HepG2 (cell line): Measurements from ENCODE around the gene MCAT. TPM values are rescaled to one million over a fixed set of nuclear protein-coding genes. Genes with fewer than 3 reads are reported as not detected.

Experiments
- EZH2 ChIP-seq: conservative IDR thresholded peaks from 2 replicates; pipeline ENCODE4 v1.6.1; 2012; ENCODE audit warnings: mild to moderate bottlenecking, low read depth, low read length, moderate library complexity
- FOXC1 ChIP-seq: sonication (generic); formaldehyde crosslinking; IDR thresholded peaks from 2 replicates; pipeline ENCODE4 v1.8.0; 2022; ENCODE audit warnings: mild to moderate bottlenecking, missing genetic modification reagents, borderline replicate concordance
- ISL2 ChIP-seq: sonication (generic); formaldehyde crosslinking; IDR thresholded peaks from 2 replicates; pipeline ENCODE4 v1.5.0; 2020; ENCODE audit warnings: missing genetic modification reagents
- NRL ChIP-seq: sonication (generic); formaldehyde crosslinking; IDR thresholded peaks from 2 replicates; pipeline ENCODE4 v1.5.0; 2020; ENCODE audit warnings: missing genetic modification reagents, mild to moderate bottlenecking, moderate library complexity, borderline replicate concordance
- PAF1 ChIP-seq: IDR thresholded peaks from 2 replicates; pipeline ENCODE4 v1.6.1; 2016; ENCODE audit warnings: missing genetic modification reagents, missing compliant biosample characterization
- PAX8 ChIP-seq: sonication (generic); formaldehyde crosslinking; IDR thresholded peaks from 2 replicates; pipeline ENCODE4 v1.8.0; 2022; ENCODE audit warnings: mild to moderate bottlenecking, missing genetic modification reagents, borderline replicate concordance
- SALL2 ChIP-seq: sonication (generic); formaldehyde crosslinking; IDR thresholded peaks from 2 replicates; pipeline ENCODE4 v1.8.1; 2023; ENCODE audit warnings: mild to moderate bottlenecking, missing genetic modification reagents, inconsistent platforms
- SMARCC2 ChIP-seq: fragments of 450-650 bp; IDR thresholded peaks from 2 replicates; pipeline ENCODE4 v1.6.1; 2017; ENCODE audit warnings: antibody characterized with exemption, mild to moderate bottlenecking
- SSRP1 ChIP-seq: IDR thresholded peaks from 2 replicates; pipeline ENCODE4 v1.6.1; 2016; ENCODE audit warnings: control low read depth
- TMF1 ChIP-seq: sonication (generic); formaldehyde crosslinking; IDR thresholded peaks from 2 replicates; pipeline ENCODE4 v1.8.1; 2022; ENCODE audit warnings: low read depth, missing genetic modification reagents
- ZBTB25 ChIP-seq: IDR thresholded peaks from 2 replicates; pipeline ENCODE4 v1.6.1; 2018; ENCODE audit warnings: missing genetic modification reagents
- ZFP90 ChIP-seq: sonication (generic); formaldehyde crosslinking; IDR thresholded peaks from 2 replicates; pipeline ENCODE4 v1.8.0; 2022; ENCODE audit warnings: missing genetic modification reagents, mild to moderate bottlenecking, inconsistent platforms, borderline replicate concordance
- ZNF121 ChIP-seq: sonication (generic); formaldehyde crosslinking; IDR thresholded peaks from 2 replicates; pipeline ENCODE4 v1.5.0; 2020; ENCODE audit warnings: mild to moderate bottlenecking, missing genetic modification reagents
- ZNF143 ChIP-seq: sonication (generic); formaldehyde crosslinking; IDR thresholded peaks from 2 replicates; pipeline ENCODE4 v1.4.0; 2020; ENCODE audit warnings: missing genetic modification reagents
- ZNF468 ChIP-seq: sonication (generic); formaldehyde crosslinking; IDR thresholded peaks from 2 replicates; pipeline ENCODE4 v1.8.0; 2022; ENCODE audit warnings: mild to moderate bottlenecking, moderate library complexity, missing genetic modification reagents
- ZNF484 ChIP-seq: sonication (generic); formaldehyde crosslinking; IDR thresholded peaks from 2 replicates; pipeline ENCODE4 v1.5.1; 2020; ENCODE audit warnings: mild to moderate bottlenecking, low read depth, missing genetic modification reagents, borderline replicate concordance
- ZNF512B ChIP-seq: sonication (generic); formaldehyde crosslinking; IDR thresholded peaks from 2 replicates; pipeline ENCODE4 v1.5.1; 2020; ENCODE audit warnings: missing genetic modification reagents, mild to moderate bottlenecking, borderline replicate concordance
- ZNF703 ChIP-seq: sonication (generic); formaldehyde crosslinking; IDR thresholded peaks from 2 replicates; pipeline ENCODE4 v1.5.1; 2020; ENCODE audit warnings: missing genetic modification reagents, mild to moderate bottlenecking, moderate library complexity, borderline replicate concordance
- ZNF746 ChIP-seq: sonication (generic); formaldehyde crosslinking; IDR thresholded peaks from 2 replicates; pipeline ENCODE4 v1.8.0; 2022; ENCODE audit warnings: mild to moderate bottlenecking, missing genetic modification reagents
- ZNF780A ChIP-seq: sonication (generic); formaldehyde crosslinking; IDR thresholded peaks from 2 replicates; pipeline ENCODE4 v1.8.0; 2022; ENCODE audit warnings: mild to moderate bottlenecking, missing genetic modification reagents, moderate library complexity
- polyA plus RNA-seq, 8 experiments: library from polyadenylated mRNA; depleted of rRNA in 3 of 8; stranded (reverse) in 7 of 8; unstranded in 1 of 8; fragments of >200 nt; fragmentation: Illumina TruSeq in 4 of 8; extraction: Trizol in 4 of 8; gene quantifications; 2 replicates each; pipeline versions ENCODE4 v1.2.1 to v1.2.3, GENCODE V29; 2011 to 2016; ENCODE audit warnings: low read depth in 4 of 8, missing spikeins in 1 of 8, mixed read lengths in 1 of 8; ENCODE audit not compliant: insufficient read depth in 1 of 8
- total RNA-seq, 5 experiments: library from RNA; depleted of rRNA; stranded (reverse); fragments of >200 nt; fragmentation: Illumina TruSeq; extraction: Trizol; gene quantifications; 2 replicates each; pipeline ENCODE4 v1.2.3, GENCODE V29; 2016; ENCODE audit warnings: low read depth in 1 of 5
- TF ChIP-seq, protein P1 (sequence below): sonication (generic); formaldehyde crosslinking; IDR thresholded peaks from 2 replicates; pipeline ENCODE4 v1.5.0; 2020; ENCODE audit warnings: missing genetic modification reagents
- TF ChIP-seq, protein P2 (sequence below): sonication (generic); formaldehyde crosslinking; conservative IDR thresholded peaks from 2 replicates; pipeline ENCODE4 v1.4.0; 2020; ENCODE audit warnings: missing genetic modification reagents
- TF ChIP-seq, protein P3 (sequence below): sonication (generic); formaldehyde crosslinking; IDR thresholded peaks from 2 replicates; pipeline ENCODE4 v1.5.1; 2020; ENCODE audit warnings: mild to moderate bottlenecking, missing genetic modification reagents, moderate library complexity

MCAT gene
- total and polyA plus RNA-seq, 2 of the 13 experiments (the other 11 are each of a cell fraction or from before 2014, with no cell fraction given) = 9.3 to 16.7 TPM

- TF ChIP-seq, protein P1, sequence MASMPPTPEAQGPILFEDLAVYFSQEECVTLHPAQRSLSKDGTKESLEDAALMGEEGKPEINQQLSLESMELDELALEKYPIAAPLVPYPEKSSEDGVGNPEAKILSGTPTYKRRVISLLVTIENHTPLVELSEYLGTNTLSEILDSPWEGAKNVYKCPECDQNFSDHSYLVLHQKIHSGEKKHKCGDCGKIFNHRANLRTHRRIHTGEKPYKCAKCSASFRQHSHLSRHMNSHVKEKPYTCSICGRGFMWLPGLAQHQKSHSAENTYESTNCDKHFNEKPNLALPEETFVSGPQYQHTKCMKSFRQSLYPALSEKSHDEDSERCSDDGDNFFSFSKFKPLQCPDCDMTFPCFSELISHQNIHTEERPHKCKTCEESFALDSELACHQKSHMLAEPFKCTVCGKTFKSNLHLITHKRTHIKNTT (CRISPR knock-in tag) = no peak
- no peak for TF ChIP-seq PAF1 (CRISPR knock-in tag)
- no peak for TF ChIP-seq EZH2
- TF ChIP-seq ZNF512B (CRISPR knock-in tag) = no peak
- peak; percentile 65; the same call in 1 of the 2 replicates for TF ChIP-seq FOXC1 (CRISPR knock-in tag)
- peak; percentile 69 for TF ChIP-seq ZBTB25 (CRISPR knock-in tag)
- TF ChIP-seq ZNF746 (CRISPR knock-in tag) = no peak; the same call in 1 of the 2 replicates
- TF ChIP-seq ZNF143 (CRISPR knock-in tag) = peak; percentile 27; the same call in 1 of the 2 replicates
- TF ChIP-seq ZNF468 (CRISPR knock-in tag) = no peak
- 0 out of 2 replicates have a peak, but pooled peaks have one; percentile 49 for TF ChIP-seq TMF1
- TF ChIP-seq ZFP90 = no peak
- 0 out of 2 replicates have a peak, but pooled peaks have one; percentile 32 for TF ChIP-seq ZNF121 (CRISPR knock-in tag)
- no peak for TF ChIP-seq ISL2
- TF ChIP-seq, protein P2, sequence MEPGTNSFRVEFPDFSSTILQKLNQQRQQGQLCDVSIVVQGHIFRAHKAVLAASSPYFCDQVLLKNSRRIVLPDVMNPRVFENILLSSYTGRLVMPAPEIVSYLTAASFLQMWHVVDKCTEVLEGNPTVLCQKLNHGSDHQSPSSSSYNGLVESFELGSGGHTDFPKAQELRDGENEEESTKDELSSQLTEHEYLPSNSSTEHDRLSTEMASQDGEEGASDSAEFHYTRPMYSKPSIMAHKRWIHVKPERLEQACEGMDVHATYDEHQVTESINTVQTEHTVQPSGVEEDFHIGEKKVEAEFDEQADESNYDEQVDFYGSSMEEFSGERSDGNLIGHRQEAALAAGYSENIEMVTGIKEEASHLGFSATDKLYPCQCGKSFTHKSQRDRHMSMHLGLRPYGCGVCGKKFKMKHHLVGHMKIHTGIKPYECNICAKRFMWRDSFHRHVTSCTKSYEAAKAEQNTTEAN (CRISPR knock-in tag) = no peak
- no peak for TF ChIP-seq ZNF780A (CRISPR knock-in tag)
- TF ChIP-seq PAX8 (CRISPR knock-in tag) = no peak
- no peak for TF ChIP-seq ZNF484 (CRISPR knock-in tag)
- TF ChIP-seq, protein P3, sequence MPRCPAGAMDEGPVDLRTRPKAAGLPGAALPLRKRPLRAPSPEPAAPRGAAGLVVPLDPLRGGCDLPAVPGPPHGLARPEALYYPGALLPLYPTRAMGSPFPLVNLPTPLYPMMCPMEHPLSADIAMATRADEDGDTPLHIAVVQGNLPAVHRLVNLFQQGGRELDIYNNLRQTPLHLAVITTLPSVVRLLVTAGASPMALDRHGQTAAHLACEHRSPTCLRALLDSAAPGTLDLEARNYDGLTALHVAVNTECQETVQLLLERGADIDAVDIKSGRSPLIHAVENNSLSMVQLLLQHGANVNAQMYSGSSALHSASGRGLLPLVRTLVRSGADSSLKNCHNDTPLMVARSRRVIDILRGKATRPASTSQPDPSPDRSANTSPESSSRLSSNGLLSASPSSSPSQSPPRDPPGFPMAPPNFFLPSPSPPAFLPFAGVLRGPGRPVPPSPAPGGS (CRISPR knock-in tag) = peak; percentile 87
- no peak; the same call in 1 of the 2 replicates for TF ChIP-seq SALL2 (CRISPR knock-in tag)
- TF ChIP-seq ZNF703 = no peak
- no peak for TF ChIP-seq SSRP1 (CRISPR knock-in tag)
- TF ChIP-seq SMARCC2 = no peak
- no peak; the same call in 1 of the 2 replicates for TF ChIP-seq NRL (CRISPR knock-in tag)
Observed at GRCh38 chr22:43088984-43089717, 54.0 kb downstream of the MCAT start, which contains the start of gene TTLL1 (continued).
